GM12892 (cell line): Measurements from ENCODE around the gene FLT4.

Experiments
- POLR2A ChIP-seq: IDR thresholded peaks from 2 replicates; pipeline ENCODE4 v1.6.1; 2011; ENCODE audit warnings: low read depth, low read length, control low read depth
- POLR2AphosphoS5 ChIP-seq: IDR thresholded peaks from 2 replicates; pipeline ENCODE4 v1.6.1; 2011; ENCODE audit warnings: low read depth, low read length, control low read depth

DNA sequence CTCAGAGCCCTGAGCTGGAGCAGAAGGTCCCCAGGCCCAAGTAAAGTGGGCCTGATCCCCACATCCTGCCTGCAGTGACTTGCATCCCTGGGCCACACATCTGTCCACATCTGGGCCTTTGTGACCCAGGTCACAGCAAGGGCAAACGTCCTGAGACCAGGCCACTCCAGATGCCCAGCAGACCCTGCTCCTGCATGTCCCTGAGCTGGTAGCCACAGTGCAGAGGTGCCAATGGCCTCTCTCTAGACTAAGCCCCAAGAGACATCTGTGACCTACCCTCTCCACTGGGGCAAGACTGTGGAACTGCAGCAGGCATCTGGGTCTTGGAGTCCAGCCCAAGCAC lies 2.5 kb downstream of the FLT4 start:
- TF ChIP-seq POLR2AphosphoS5: no peak
- TF ChIP-seq POLR2A: no peak
